Keratinocyte (primary cell): Measurements from ENCODE around the gene MAGI1. TPM values are rescaled to one million over a fixed set of nuclear protein-coding genes. Genes with fewer than 3 reads are reported as not detected.

Source experiments
- DNase-seq: peaks from one replicate; pipeline ENCODE4 v3.0.0-alpha.2; 2011; ENCODE audit warnings: low read depth, missing footprints, low spot score
- FAIRE-seq: peaks from 2 replicates; lab custom pipeline; 2011; peaks lifted over from hg19 to GRCh38; lab: Jason Lieb, UNC
- H2AFZ ChIP-seq: 2 replicates; pipeline ENCODE4 v1.6.0; 2012; ENCODE audit warnings: low read length, control low read depth, inconsistent platforms; ENCODE audit not compliant: control insufficient read depth
- H3K27ac ChIP-seq: 2 replicates; pipeline ENCODE4 v1.5.1; 2011; ENCODE audit warnings: low read length; ENCODE audit not compliant: control insufficient read depth, insufficient read depth
- H3K27me3 ChIP-seq: 3 replicates; pipeline ENCODE4 v1.6.0; 2011; ENCODE audit warnings: low read length; ENCODE audit not compliant: control insufficient read depth, insufficient read depth; ENCODE audit errors: extremely low read depth
- H3K36me3 ChIP-seq, 2 experiments: 2 replicates in 1 of 2; 3 replicates in 1 of 2; pipeline ENCODE4 v1.5.1; 2011; ENCODE audit warnings: low read length in 2 of 2, mild to moderate bottlenecking in 1 of 2; ENCODE audit not compliant: control insufficient read depth in 2 of 2, insufficient read depth in 2 of 2; ENCODE audit errors: extremely low read depth in 1 of 2
- H3K4me1 ChIP-seq: 3 replicates; pipeline ENCODE4 v1.5.1; 2011; ENCODE audit warnings: low read length; ENCODE audit not compliant: control insufficient read depth, insufficient read depth; ENCODE audit errors: extremely low read depth
- H3K4me2 ChIP-seq: 3 replicates; pipeline ENCODE4 v1.6.0; 2011; ENCODE audit warnings: low read depth, low read length; ENCODE audit not compliant: control insufficient read depth, insufficient read depth; ENCODE audit errors: extremely low read depth
- H3K4me3 ChIP-seq, 3 experiments: fragments of 200-600 bp in 1 of 3; sonication (generic) in 1 of 3; 2 replicates in 2 of 3; 3 replicates in 1 of 3; pipeline ENCODE4 v1.5.1; 2011 to 2016; ENCODE audit warnings: low read length in 3 of 3, mild to moderate bottlenecking in 3 of 3, control low read depth in 2 of 3, inconsistent platforms in 1 of 3, low read depth in 1 of 3, mixed read lengths in 1 of 3, mixed run types in 1 of 3, moderate library complexity in 1 of 3; ENCODE audit not compliant: control insufficient read depth in 2 of 3, insufficient read depth in 2 of 3; ENCODE audit errors: extremely low read depth in 1 of 3
- H3K79me2 ChIP-seq: 2 replicates; pipeline ENCODE4 v1.6.0; 2012; ENCODE audit warnings: low read length; ENCODE audit not compliant: control insufficient read depth, insufficient read depth
- H3K9ac ChIP-seq: 3 replicates; pipeline ENCODE4 v1.6.0; 2011; ENCODE audit warnings: low read length; ENCODE audit not compliant: control insufficient read depth, insufficient read depth; ENCODE audit errors: extremely low read depth
- H3K9me1 ChIP-seq: 3 replicates; pipeline ENCODE4 v1.6.0; 2011; ENCODE audit warnings: low read length; ENCODE audit not compliant: control insufficient read depth, insufficient read depth; ENCODE audit errors: extremely low read depth
- H3K9me3 ChIP-seq: 2 replicates; pipeline ENCODE4 v1.5.1; 2012; ENCODE audit warnings: low read depth, low read length; ENCODE audit not compliant: control insufficient read depth
- H4K20me1 ChIP-seq: 3 replicates; pipeline ENCODE4 v1.6.0; 2011; ENCODE audit warnings: low read length; ENCODE audit not compliant: control insufficient read depth, insufficient read depth; ENCODE audit errors: extremely low read depth
- CTCF ChIP-seq, 3 experiments: IDR thresholded peaks in 1 of 3; conservative IDR thresholded peaks in 1 of 3; optimal IDR thresholded peaks in 1 of 3; 2 replicates in 2 of 3; 3 replicates in 1 of 3; pipeline versions ENCODE3 to v1.5.1; 2011; ENCODE audit warnings: low read length in 3 of 3, mild to moderate bottlenecking in 3 of 3, moderate library complexity in 2 of 3, control low read depth in 1 of 3, inconsistent platforms in 1 of 3; ENCODE audit not compliant: insufficient read depth in 2 of 3; ENCODE audit errors: extremely low read depth in 1 of 3
- EZH2 ChIP-seq: IDR thresholded peaks from one replicate; pipeline ENCODE4 v1.6.1; 2012; ENCODE audit warnings: inconsistent platforms, mild to moderate bottlenecking, low read length, moderate library complexity
- dilution Hi-C: fragments of 300-500 bp; cut with MboI; formaldehyde crosslinking; loops from one replicate; pipeline ENCODE4 v1.7.0; 2020; ENCODE audit warnings: low sequenced_read_pairs; ENCODE audit not compliant: extremely low pct_ligation_motif_present
- polyA plus RNA-seq, 5 experiments: library from polyadenylated mRNA; depleted of rRNA in 3 of 5; stranded (reverse) in 3 of 5; stranded (forward) in 1 of 5; unstranded in 1 of 5; fragments of >200 nt; gene quantifications; 1 replicate in 1 of 5; 2 replicates in 3 of 5; 3 replicates in 1 of 5; pipeline versions ENCODE4 v1.2.1 to v1.2.3, GENCODE V29; 2011 to 2012; ENCODE audit warnings: missing spikeins in 2 of 5, low read depth in 1 of 5, low replicate concordance in 1 of 5

MAGI1 gene
- polyA plus RNA-seq, 1 donor (not counting 4 experiments of a cell fraction or from before 2014, with no cell fraction given): 10.9 TPM

GRCh38 chr3:65930648-65931047, 108.1 kb downstream of the MAGI1 start:
- dilution Hi-C loops: no loop called here
- no peaks in the 10 kb centered on the region for H4K20me1 ChIP-seq
- H3K9ac ChIP-seq: no peak overlapping the region
- no peaks in the 10 kb centered on the region for H3K27me3 ChIP-seq
- no peak for FAIRE-seq
- peaks cover 3% of the 10 kb centered on the region for H3K9me3 ChIP-seq
- H3K4me3 ChIP-seq: no peak overlapping the region
- no peaks in the 10 kb centered on the region for H3K9me1 ChIP-seq
- no peak for DNase-seq
- H3K4me1 ChIP-seq: peaks cover 6% of the 10 kb centered on the region
- H3K36me3 ChIP-seq: no peaks in the 10 kb centered on the region
- H3K4me2 ChIP-seq: no peak overlapping the region
- TF ChIP-seq CTCF (optimal IDR thresholded peaks at IDR 0.05 in 1 of 3, IDR thresholded peaks at IDR 0.05 in 1 of 3, conservative IDR thresholded peaks at IDR 0.05 in 1 of 3; ENCODE audit: extremely low read depth in 1 of 3, insufficient read depth in 2 of 3, low read length in 3 of 3) (no peak), EZH2 (no peak)
- no peak overlapping the region for H3K27ac ChIP-seq
- no peak overlapping the region for H2AFZ ChIP-seq
- H3K79me2 ChIP-seq: peaks cover 2% of the 10 kb centered on the region

GRCh38 chr3:65928110-65928509, 110.6 kb downstream of the MAGI1 start:
- no peak for DNase-seq
- Histone ChIP-seq H3K79me2 (no peaks in the 10 kb centered on the region), H3K36me3 (no peaks in the 10 kb centered on the region), H3K27ac (no peak overlapping the region), H2AFZ (no peak overlapping the region), H3K4me2 (no peak overlapping the region), H3K9me3 (no peaks in the 10 kb centered on the region), H3K9me1 (no peaks in the 10 kb centered on the region), H4K20me1 (no peaks in the 10 kb centered on the region), H3K27me3 (no peaks in the 10 kb centered on the region), H3K4me3 (no peak overlapping the region), H3K4me1 (peaks cover 4% of the 10 kb centered on the region), H3K9ac (no peak overlapping the region)
- no peak for TF ChIP-seq CTCF (optimal IDR thresholded peaks at IDR 0.05 in 1 of 3, IDR thresholded peaks at IDR 0.05 in 1 of 3, conservative IDR thresholded peaks at IDR 0.05 in 1 of 3; ENCODE audit: extremely low read depth in 1 of 3, insufficient read depth in 2 of 3, low read length in 3 of 3)
- no peak for TF ChIP-seq EZH2
- dilution Hi-C loops: no loop called here
- FAIRE-seq: no peak
